ENCODE results near the gene FGD5. TPM values are rescaled to one million over a fixed set of nuclear protein-coding genes. Genes with fewer than 3 reads are reported as not detected.

The FGD5 gene
- total and polyA plus RNA-seq, 8 donors: 1.2 to 34.1 (median 9.0) TPM

DNA sequence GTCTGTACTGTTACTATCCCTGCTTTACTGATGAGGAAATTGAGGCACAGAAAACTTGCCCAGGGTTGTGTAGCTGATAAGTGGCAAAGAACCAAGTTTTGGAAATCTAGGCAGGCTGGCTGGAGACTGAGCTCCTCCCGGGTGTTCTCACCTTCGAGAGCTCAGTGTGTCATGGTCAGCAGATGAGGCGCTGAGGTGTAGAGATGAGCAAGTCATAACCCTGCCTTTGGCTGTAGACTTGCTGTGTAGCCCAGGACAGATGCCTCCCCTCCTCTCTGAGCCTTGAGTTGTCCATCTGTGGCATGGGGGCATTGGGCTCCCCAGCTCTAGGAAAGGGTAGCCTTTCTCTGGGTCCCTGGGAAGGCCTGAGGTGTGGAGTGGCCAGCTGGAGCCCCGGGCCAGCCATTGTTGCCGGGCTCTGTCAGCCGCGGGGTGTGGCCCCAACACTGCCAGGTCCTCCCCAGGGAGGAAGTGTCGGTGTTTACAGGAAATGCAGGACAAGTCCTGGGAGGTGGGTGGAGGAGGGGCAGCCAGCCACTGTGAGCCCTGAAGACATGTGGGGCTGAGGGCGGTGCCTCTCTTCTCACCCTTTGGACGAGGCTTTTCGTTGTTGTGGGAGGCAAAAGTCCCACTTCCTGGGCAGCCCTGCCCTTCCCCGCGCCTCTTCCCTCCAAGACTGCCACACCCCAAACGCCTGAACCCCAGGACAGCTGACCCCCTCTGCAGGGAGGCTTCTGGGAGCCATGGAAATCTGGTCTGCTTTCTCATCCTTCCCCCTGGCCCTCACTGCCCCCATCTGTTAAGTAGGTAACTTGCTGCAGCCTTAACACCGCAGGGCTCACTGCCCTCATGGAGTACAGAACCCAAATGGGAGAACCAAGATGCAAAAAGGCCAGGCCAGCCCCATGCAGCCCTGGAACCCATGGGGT lies 29.1 kb downstream of the FGD5 start:
- H3K4me1 ChIP-seq: peaks cover 5 to 23% (median 16%) of the 10 kb centered on the region in 4 donors
- no peak overlapping the region for H3K4me3 ChIP-seq
- WGBS, 5 donors: 25 to 38% (median 30%) methylated on average over 15 of the region's 15 CpGs
- TF ChIP-seq, protein P1, sequence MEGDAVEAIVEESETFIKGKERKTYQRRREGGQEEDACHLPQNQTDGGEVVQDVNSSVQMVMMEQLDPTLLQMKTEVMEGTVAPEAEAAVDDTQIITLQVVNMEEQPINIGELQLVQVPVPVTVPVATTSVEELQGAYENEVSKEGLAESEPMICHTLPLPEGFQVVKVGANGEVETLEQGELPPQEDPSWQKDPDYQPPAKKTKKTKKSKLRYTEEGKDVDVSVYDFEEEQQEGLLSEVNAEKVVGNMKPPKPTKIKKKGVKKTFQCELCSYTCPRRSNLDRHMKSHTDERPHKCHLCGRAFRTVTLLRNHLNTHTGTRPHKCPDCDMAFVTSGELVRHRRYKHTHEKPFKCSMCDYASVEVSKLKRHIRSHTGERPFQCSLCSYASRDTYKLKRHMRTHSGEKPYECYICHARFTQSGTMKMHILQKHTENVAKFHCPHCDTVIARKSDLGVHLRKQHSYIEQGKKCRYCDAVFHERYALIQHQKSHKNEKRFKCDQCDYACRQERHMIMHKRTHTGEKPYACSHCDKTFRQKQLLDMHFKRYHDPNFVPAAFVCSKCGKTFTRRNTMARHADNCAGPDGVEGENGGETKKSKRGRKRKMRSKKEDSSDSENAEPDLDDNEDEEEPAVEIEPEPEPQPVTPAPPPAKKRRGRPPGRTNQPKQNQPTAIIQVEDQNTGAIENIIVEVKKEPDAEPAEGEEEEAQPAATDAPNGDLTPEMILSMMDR (IDR thresholded peaks at IDR 0.05): no peak
- peak in 1 of 3 donors; percentile 47 for TF ChIP-seq POLR2AphosphoS5 (IDR thresholded peaks at IDR 0.05)
- peak overlapping the region in 3 of 5 donors; percentile 16 to 60 (median 43) for H3K27ac ChIP-seq
- DNase-seq: peak; percentile 59 to 84
- no peaks in the 10 kb centered on the region for H3K36me3 ChIP-seq
- no peaks in the 10 kb centered on the region for H3K9me3 ChIP-seq
- H3K27me3 ChIP-seq: peaks cover 0 to 31% (median 0%) of the 10 kb centered on the region in 3 donors
- intact Hi-C loops (cut with DNase I; ENCODE audit: low total_unique reads): no loop called here

DNA sequence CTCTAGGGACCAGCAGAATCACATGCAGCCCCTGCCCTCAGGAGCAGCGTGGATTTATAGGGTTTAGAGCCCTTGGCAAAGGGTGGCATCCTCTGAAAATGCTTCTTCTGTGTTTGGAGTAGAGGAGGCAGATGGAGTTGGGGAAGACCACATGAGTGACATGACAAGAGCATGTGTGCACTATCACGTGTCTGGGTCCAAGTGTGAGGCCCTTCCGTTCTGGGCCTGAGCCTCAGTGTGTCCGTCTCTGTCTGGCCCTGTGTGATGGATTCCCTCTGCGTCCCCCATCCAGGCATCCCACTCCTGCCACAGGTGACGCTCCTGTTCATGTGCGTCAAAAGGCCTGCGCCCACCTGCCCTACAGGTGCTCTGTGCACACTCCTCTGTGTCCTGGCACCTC lies 30.1 kb downstream of the FGD5 start:
- 86 to 96% (median 90%) methylated on average over 8 of the region's 8 CpGs for WGBS, 5 donors
- H3K27me3 ChIP-seq: peaks cover 0 to 31% (median 0%) of the 10 kb centered on the region in 3 donors
- no peak for DNase-seq
- H3K36me3 ChIP-seq: no peaks in the 10 kb centered on the region
- H3K4me3 ChIP-seq: no peak overlapping the region
- no peak overlapping the region for H3K27ac ChIP-seq
- peaks cover 5 to 23% (median 16%) of the 10 kb centered on the region in 4 donors for H3K4me1 ChIP-seq
- intact Hi-C loops (cut with DNase I; ENCODE audit: low total_unique reads): no loop called here
- TF ChIP-seq EP300 (IDR thresholded peaks at IDR 0.05): no peak
- TF ChIP-seq POLR2A (IDR thresholded peaks at IDR 0.05): no peak
- no peak for TF ChIP-seq POLR2AphosphoS5 (IDR thresholded peaks at IDR 0.05)
- TF ChIP-seq, protein P1 (IDR thresholded peaks at IDR 0.05): no peak
- no peaks in the 10 kb centered on the region for H3K9me3 ChIP-seq

DNA sequence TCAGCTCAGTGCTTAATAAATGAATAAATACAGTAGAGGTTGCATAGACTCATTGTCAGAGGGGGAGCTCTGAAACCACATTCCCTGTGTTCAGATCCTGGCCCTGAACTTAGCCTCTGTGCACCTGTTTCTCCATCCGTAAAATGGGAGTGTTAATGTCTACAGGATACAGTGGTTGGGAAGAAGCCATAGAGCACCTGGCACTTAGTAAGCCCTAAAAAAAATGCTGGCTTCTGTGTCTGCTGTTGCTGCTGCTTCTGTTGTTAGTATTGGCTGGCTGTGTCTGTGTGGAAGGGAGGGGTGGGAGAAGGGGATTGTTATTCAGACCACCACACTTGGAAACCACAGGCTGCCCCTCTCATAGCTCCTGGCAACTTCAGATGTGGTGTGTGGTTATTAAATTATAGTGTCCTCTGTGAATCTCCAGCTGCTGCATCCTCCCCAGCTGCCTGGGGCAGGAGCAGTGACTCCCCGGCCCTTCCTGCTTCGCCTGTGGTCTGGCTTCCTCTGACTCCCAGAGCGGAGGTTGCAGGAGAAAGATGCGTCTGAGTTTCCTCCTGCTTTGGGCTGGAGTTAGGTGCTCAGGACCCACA lies 31.0 kb downstream of the FGD5 start:
- 40 to 82% (median 67%) methylated on average over 5 of the region's 5 CpGs for WGBS, 5 donors
- Histone ChIP-seq H3K36me3 (no peaks in the 10 kb centered on the region), H3K4me3 (no peak overlapping the region), H3K9me3 (no peaks in the 10 kb centered on the region), H3K27ac (no peak overlapping the region), H3K27me3 (peaks cover 0 to 31% (median 0%) of the 10 kb centered on the region in 3 donors), H3K4me1 (peaks cover 5 to 23% (median 16%) of the 10 kb centered on the region in 4 donors)
- intact Hi-C loops (cut with DNase I; ENCODE audit: low total_unique reads): no loop called here
- TF ChIP-seq EP300 (IDR thresholded peaks at IDR 0.05): no peak
- TF ChIP-seq, protein P1 (IDR thresholded peaks at IDR 0.05): no peak
- TF ChIP-seq POLR2A (IDR thresholded peaks at IDR 0.05): no peak
- no peak for TF ChIP-seq POLR2AphosphoS5 (IDR thresholded peaks at IDR 0.05)
- peak in 1 of 2 donors; percentile 46 for DNase-seq

DNA sequence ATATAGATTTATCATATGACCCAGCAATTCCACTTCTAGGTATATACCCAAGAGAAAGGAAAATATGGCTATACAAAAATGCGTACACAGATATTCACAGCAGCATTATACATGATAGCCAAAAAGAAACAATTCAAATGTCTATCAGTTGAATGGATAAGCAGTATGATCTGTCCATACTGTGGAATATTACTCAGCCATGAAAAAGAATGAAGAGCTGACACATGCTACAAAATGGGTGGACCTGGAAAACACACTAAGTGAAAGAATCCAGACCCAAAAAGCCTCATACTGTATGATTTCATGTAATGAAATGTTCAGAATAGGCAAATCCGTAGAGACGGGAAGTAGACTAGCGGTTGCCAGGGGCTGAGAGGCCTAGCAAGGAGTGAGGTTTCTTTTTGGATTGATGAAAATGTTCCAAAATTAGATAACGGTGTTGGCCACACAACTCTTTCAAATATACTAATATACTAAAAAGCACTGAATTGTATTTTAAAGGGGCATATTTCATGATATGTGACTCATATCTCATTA lies 33.4 kb downstream of the FGD5 start:
- no peaks in the 10 kb centered on the region for H3K9me3 ChIP-seq
- H3K4me3 ChIP-seq: no peak overlapping the region
- peaks cover 0 to 17% (median 0%) of the 10 kb centered on the region in 3 donors for H3K27me3 ChIP-seq
- peaks cover 5 to 15% (median 13%) of the 10 kb centered on the region in 4 donors for H3K4me1 ChIP-seq
- TF ChIP-seq, protein P1 (IDR thresholded peaks at IDR 0.05): no peak
- TF ChIP-seq POLR2A (IDR thresholded peaks at IDR 0.05): no peak
- no peak for TF ChIP-seq EP300 (IDR thresholded peaks at IDR 0.05)
- no peak for TF ChIP-seq POLR2AphosphoS5 (IDR thresholded peaks at IDR 0.05)
- H3K36me3 ChIP-seq: no peaks in the 10 kb centered on the region
- DNase-seq: no peak
- intact Hi-C loops (cut with DNase I; ENCODE audit: low total_unique reads): no loop called here
- no peak overlapping the region for H3K27ac ChIP-seq
- 84 to 94% (median 85%) methylated on average over 5 of the region's 5 CpGs for WGBS, 5 donors

Data from stomach (tissue), 9 donors.